Measurements from ENCODE around the gene HAGHL. TPM values are rescaled to one million over a fixed set of nuclear protein-coding genes. Genes with fewer than 3 reads are reported as not detected.

The HAGHL gene
- total RNA-seq, 1 experiment from 2014 or later = 6.8 TPM

DNA sequence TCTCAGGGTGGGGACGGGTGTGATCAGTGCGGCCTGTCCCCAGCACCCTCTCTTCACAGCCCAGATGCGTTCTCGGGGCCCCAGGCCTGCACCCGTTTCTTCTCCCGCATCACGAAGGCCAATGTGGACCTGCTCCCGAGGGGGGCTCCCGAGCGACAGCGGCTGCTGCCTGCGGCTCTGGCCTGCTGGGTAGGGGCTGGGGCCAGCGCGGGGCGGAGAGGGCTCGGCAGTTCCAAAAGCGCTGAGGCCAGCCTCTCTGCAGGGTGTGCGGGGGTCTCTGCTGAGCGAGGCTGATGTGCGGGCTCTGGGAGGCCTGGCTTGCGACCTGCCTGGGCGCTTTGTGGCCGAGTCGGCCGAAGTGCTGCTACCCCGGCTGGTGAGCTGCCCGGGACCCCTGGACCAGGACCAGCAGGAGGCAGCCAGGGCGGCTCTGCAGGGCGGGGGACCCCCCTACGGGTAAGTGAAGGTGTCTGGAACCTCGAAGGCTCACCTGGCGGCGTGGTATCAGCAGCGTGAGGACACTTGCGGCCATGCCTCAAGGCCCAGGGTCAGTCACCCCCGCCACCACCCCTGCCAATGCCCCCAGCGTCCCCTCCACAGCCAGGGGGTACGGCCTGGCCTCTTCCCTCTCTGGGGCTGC lies 38.1 kb downstream of the HAGHL start:
- Mint-ChIP-seq H3K4me3 (ENCODE audit: unreplicated experiment) (no peak overlapping the region), H3K27me3 (ENCODE audit: insufficient read depth, unreplicated experiment) (no peaks in the 10 kb centered on the region), H3K9me3 (ENCODE audit: unreplicated experiment) (no peaks in the 10 kb centered on the region), H3K4me1 (ENCODE audit: low read depth, unreplicated experiment) (no peaks in the 10 kb centered on the region), H3K27ac (ENCODE audit: unreplicated experiment) (no peak overlapping the region), H3K36me3 (ENCODE audit: insufficient read depth, unreplicated experiment) (no peaks in the 10 kb centered on the region)
- no peak for DNase-seq
- ChIA-PET POLR2A (no interaction called here), CTCF (no interaction called here)
- Histone ChIP-seq H3K36me3 (ENCODE audit: control insufficient read depth, insufficient read depth, low read length) (no peaks in the 10 kb centered on the region), H3K4me3 (ENCODE audit: low read depth, low read length) (no peak overlapping the region), H3K27me3 (replicated peaks; ENCODE audit: control insufficient read depth, insufficient read depth, low read length) (no peaks in the 10 kb centered on the region), H3K4me1 (peaks cover 21% of the 10 kb centered on the region), H3K9me3 (no peaks in the 10 kb centered on the region)
- intact Hi-C loops (cut with micrococcal nuclease; ENCODE audit: unreplicated experiment) = no loop called here
- no TSS peak for BruUV-seq (replicated peaks)
- TF ChIP-seq, protein P1, sequence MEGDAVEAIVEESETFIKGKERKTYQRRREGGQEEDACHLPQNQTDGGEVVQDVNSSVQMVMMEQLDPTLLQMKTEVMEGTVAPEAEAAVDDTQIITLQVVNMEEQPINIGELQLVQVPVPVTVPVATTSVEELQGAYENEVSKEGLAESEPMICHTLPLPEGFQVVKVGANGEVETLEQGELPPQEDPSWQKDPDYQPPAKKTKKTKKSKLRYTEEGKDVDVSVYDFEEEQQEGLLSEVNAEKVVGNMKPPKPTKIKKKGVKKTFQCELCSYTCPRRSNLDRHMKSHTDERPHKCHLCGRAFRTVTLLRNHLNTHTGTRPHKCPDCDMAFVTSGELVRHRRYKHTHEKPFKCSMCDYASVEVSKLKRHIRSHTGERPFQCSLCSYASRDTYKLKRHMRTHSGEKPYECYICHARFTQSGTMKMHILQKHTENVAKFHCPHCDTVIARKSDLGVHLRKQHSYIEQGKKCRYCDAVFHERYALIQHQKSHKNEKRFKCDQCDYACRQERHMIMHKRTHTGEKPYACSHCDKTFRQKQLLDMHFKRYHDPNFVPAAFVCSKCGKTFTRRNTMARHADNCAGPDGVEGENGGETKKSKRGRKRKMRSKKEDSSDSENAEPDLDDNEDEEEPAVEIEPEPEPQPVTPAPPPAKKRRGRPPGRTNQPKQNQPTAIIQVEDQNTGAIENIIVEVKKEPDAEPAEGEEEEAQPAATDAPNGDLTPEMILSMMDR (IDR thresholded peaks at IDR 0.05; ENCODE audit: insufficient read depth in 1 of 2, low read depth in 1 of 2, low read length in 1 of 2, severe bottlenecking in 1 of 2, unreplicated experiment in 1 of 2) = no peak

DNA sequence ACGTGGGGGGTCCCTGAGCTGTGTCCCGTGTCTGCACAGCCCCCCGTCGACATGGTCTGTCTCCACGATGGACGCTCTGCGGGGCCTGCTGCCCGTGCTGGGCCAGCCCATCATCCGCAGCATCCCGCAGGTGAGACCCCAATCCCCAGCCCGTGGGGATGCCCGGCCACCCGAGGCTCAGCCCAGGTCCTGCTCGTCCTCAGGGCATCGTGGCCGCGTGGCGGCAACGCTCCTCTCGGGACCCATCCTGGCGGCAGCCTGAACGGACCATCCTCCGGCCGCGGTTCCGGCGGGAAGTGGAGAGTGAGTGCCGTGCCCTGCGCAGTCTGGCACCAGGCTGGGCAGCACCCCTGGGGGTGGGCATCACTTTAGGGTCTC lies 38.6 kb downstream of the HAGHL start:
- Histone ChIP-seq H3K9me3 (no peaks in the 10 kb centered on the region), H3K36me3 (ENCODE audit: control insufficient read depth, insufficient read depth, low read length) (no peaks in the 10 kb centered on the region), H3K4me1 (peaks cover 18% of the 10 kb centered on the region), H3K4me3 (ENCODE audit: low read depth, low read length) (no peak overlapping the region), H3K27me3 (replicated peaks; ENCODE audit: control insufficient read depth, insufficient read depth, low read length) (no peaks in the 10 kb centered on the region)
- Mint-ChIP-seq H3K27ac (ENCODE audit: unreplicated experiment) (no peak overlapping the region), H3K27me3 (ENCODE audit: insufficient read depth, unreplicated experiment) (no peaks in the 10 kb centered on the region), H3K4me3 (ENCODE audit: unreplicated experiment) (no peak overlapping the region), H3K9me3 (ENCODE audit: unreplicated experiment) (no peaks in the 10 kb centered on the region), H3K36me3 (ENCODE audit: insufficient read depth, unreplicated experiment) (no peaks in the 10 kb centered on the region), H3K4me1 (ENCODE audit: low read depth, unreplicated experiment) (no peaks in the 10 kb centered on the region)
- ChIA-PET POLR2A (no interaction called here), CTCF (no interaction called here)
- no peak for DNase-seq
- BruUV-seq (replicated peaks) = no TSS peak
- intact Hi-C loops (cut with micrococcal nuclease; ENCODE audit: unreplicated experiment) = no loop called here
- TF ChIP-seq, protein P1 (IDR thresholded peaks at IDR 0.05; ENCODE audit: insufficient read depth in 1 of 2, low read depth in 1 of 2, low read length in 1 of 2, severe bottlenecking in 1 of 2, unreplicated experiment in 1 of 2) = no peak

DNA sequence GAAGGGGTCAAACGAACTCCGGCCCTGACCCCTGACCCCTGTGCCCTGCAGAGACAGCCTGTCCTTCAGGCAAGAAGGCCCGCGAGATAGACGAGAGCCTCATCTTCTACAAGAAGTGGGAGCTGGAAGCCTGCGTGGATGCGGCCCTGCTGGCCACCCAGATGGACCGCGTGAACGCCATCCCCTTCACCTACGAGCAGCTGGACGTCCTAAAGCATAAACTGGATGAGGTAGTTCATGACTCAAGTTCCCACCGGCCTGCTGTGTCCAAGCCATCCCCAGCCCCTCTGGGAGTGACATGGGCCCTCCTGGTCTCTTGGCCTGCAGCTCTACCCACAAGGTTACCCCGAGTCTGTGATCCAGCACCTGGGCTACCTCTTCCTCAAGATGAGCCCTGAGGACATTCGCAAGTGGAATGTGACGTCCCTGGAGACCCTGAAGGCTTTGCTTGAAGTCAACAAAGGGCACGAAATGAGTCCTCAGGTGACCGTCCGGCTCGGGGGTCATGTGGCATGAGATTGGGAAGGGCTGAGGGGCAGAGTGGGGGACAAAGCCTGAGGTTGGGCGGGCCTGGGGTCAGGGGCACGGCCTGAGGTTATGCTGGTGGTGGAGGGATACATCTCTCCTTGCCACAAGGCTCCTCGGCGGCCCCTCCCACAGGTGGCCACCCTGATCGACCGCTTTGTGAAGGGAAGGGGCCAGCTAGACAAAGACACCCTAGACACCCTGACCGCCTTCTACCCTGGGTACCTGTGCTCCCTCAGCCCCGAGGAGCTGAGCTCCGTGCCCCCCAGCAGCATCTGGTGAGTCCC lies 39.3 kb downstream of the HAGHL start:
- TF ChIP-seq, protein P1 (IDR thresholded peaks at IDR 0.05; ENCODE audit: insufficient read depth in 1 of 2, low read depth in 1 of 2, low read length in 1 of 2, severe bottlenecking in 1 of 2, unreplicated experiment in 1 of 2) = no peak
- BruUV-seq (replicated peaks) = no TSS peak
- Mint-ChIP-seq H3K4me1 (ENCODE audit: low read depth, unreplicated experiment) (no peaks in the 10 kb centered on the region), H3K27me3 (ENCODE audit: insufficient read depth, unreplicated experiment) (no peaks in the 10 kb centered on the region), H3K27ac (ENCODE audit: unreplicated experiment) (no peak overlapping the region), H3K4me3 (ENCODE audit: unreplicated experiment) (no peak overlapping the region), H3K36me3 (ENCODE audit: insufficient read depth, unreplicated experiment) (no peaks in the 10 kb centered on the region), H3K9me3 (ENCODE audit: unreplicated experiment) (no peaks in the 10 kb centered on the region)
- Histone ChIP-seq H3K4me3 (ENCODE audit: low read depth, low read length) (no peak overlapping the region), H3K4me1 (peaks cover 11% of the 10 kb centered on the region), H3K36me3 (ENCODE audit: control insufficient read depth, insufficient read depth, low read length) (no peaks in the 10 kb centered on the region), H3K9me3 (no peaks in the 10 kb centered on the region), H3K27me3 (replicated peaks; ENCODE audit: control insufficient read depth, insufficient read depth, low read length) (no peaks in the 10 kb centered on the region)
- ChIA-PET CTCF (no interaction called here), POLR2A (no interaction called here)
- DNase-seq = no peak
- intact Hi-C loops (cut with micrococcal nuclease; ENCODE audit: unreplicated experiment) = no loop called here
